Heart right ventricle (tissue), 16 donors: ENCODE results near the gene NR4A3. TPM values are rescaled to one million over a fixed set of nuclear protein-coding genes. Genes with fewer than 3 reads are reported as not detected.

Experiments
- ATAC-seq, 8 donors: fragments of 200-7000 bp; cut with Tn5 transposase; one replicate each; pipeline ENCODE4 v1.9.1; 2020; ENCODE audit warnings: mild to moderate bottlenecking in 8 of 8, moderate library complexity in 8 of 8, moderate number of reproducible peaks in 1 of 8
- DNase-seq, 2 donors: peaks; one replicate each; pipeline ENCODE4 v3.0.0-alpha.2; 2020
- H3K27ac ChIP-seq, 10 donors: fragments of 200-600 bp; sonication (generic) in 2 of 10; one replicate each; pipeline versions ENCODE4 v1.5.0 to v1.8.0; 2020 to 2022; ENCODE audit warnings: mild to moderate bottlenecking in 3 of 10
- H3K27me3 ChIP-seq, 7 donors: fragments of 200-600 bp; one replicate each; pipeline ENCODE4 v1.8.0; 2021 to 2022; ENCODE audit warnings: mild to moderate bottlenecking in 2 of 7
- H3K36me3 ChIP-seq, 9 donors: fragments of 200-600 bp; sonication (generic) in 1 of 9; one replicate each; pipeline versions ENCODE4 v1.5.0 to v1.8.0; 2020 to 2022; ENCODE audit warnings: mild to moderate bottlenecking in 2 of 9
- H3K4me1 ChIP-seq, 9 donors: fragments of 200-600 bp; sonication (generic) in 1 of 9; one replicate each; pipeline versions ENCODE4 v1.5.0 to v1.8.0; 2020 to 2022; ENCODE audit warnings: mild to moderate bottlenecking in 4 of 9
- H3K4me3 ChIP-seq, 10 donors: fragments of 200-600 bp; sonication (generic) in 2 of 10; one replicate each; pipeline versions ENCODE4 v1.5.0 to v1.8.0; 2020 to 2022; ENCODE audit warnings: mild to moderate bottlenecking in 7 of 10, moderate library complexity in 2 of 10
- H3K9me3 ChIP-seq, 11 donors: fragments of 200-600 bp in 10 of 11; sonication (generic) in 2 of 11; one replicate each; pipeline versions ENCODE4 v1.5.0 to v1.8.0; 2013 to 2022; ENCODE audit warnings: mild to moderate bottlenecking in 2 of 11, control low read depth in 1 of 11, moderate library complexity in 1 of 11
- WGBS, 2 donors: extraction: QIAGEN DNeasy Blood & Tissue Kit; methylation state at CpG; one replicate each; pipeline ENCODE4 v1.1.7; 2013; ENCODE audit warnings: inconsistent platforms in 1 of 2; 5-methylcytosine and 5-hydroxymethylcytosine counted together
- intact Hi-C, 10 donors: fragments of 100-400 bp; cut with DNase I; formaldehyde crosslinking; loops; one replicate each; pipeline versions ENCODE4 v1.11.1 to v1.14.2; 2022
- polyA plus RNA-seq, 2 donors: library from polyadenylated mRNA; stranded (reverse); fragments of 200-250 nt; gene quantifications; one replicate each; pipeline ENCODE4 v1.2.3, GENCODE V29; 2013
- total RNA-seq, 10 donors: library from RNA; stranded (reverse); fragmentation: NEBNext Ultra II Directional in 3 of 10; extraction: Animal tissue kit (Norgen Biotek cat#: 25700) in 3 of 10; gene quantifications; one replicate each; pipeline versions ENCODE4 v1.2.1 to v1.2.4, GENCODE V29; 2021 to 2023
- TF ChIP-seq, protein P1 (sequence below), 9 donors: fragments of 200-600 bp; sonication (generic) in 2 of 9; IDR thresholded peaks; one replicate each; pipeline versions ENCODE4 v1.5.0 to v1.8.0; 2021 to 2022; ENCODE audit warnings: antibody characterized with exemption in 9 of 9, mild to moderate bottlenecking in 5 of 9, moderate library complexity in 1 of 9
- donor health status: Arrhythmogenic right ventricular cardiomyopathy.
- donor health status: ischemic (EF 13 %, LVEDD 7.1; RV severe dilation, severe dysfunction).
- donor health status: healthy with polysubstance abuse.
- donor health status: DM: no; HTN: yes; CAD: no.
- donor health status: DM: no; HTN: no; CAD: no.
- donor health status: ischemic (EF 25% LVEDD 6.9; RV normal size, moderate dysfunction).
- donor health status: ischemic (EF 25% LVEDD 5.7; RV mildly dilated, moderate dysfunction).
- donor health status: healthy.
- donor health status: DM: yes; HTN: yes; CAD: no.
- donor health status: Ischemic cardiomyopathy.
- donor health status: ischemic (EF 35%, LVEDD 5.7; RV mildly dilated, moderate dysfunction).
- donor health status: nonischemic (EF 11% LVEDD 7.7; RV severe dilation, severe dysfunction).
- donor health status: DM: yes; HTN: yes; CAD: no.
- donor health status: PGD.
- donor health status: ischemic (EF 29% LVEDD 5.4; RV normal size, mild dysfunction).
- donor health status: nonischemic (EF 23%, LVEDD 6.1; RV moderate dilation, normal function).

Gene NR4A3
- total and polyA plus RNA-seq, 12 donors, result 2.6 to 148 (median 11.6) TPM

DNA sequence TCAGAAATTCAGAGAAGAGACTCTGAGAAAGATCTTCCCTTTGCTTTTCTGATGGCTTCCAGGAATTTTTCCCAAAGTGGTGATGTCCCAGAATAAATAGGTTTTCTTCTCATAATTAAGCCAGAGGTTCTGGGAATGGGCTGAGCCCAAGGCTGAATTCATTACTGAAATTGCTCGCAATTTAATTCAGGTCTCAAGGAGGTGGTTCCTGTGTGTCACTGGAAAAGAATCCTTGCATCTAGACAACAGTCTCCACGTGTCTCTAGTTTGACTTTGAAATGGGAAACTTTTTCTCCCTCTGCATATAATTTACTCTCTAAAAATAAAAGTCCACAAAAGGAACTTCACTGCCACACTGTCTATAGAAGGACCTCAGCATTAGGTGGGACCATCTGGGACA lies 57.0 kb downstream of the NR4A3 start:
- WGBS, 2 donors, result 70 to 86% methylated on average over 2 of the region's 2 CpGs

DNA sequence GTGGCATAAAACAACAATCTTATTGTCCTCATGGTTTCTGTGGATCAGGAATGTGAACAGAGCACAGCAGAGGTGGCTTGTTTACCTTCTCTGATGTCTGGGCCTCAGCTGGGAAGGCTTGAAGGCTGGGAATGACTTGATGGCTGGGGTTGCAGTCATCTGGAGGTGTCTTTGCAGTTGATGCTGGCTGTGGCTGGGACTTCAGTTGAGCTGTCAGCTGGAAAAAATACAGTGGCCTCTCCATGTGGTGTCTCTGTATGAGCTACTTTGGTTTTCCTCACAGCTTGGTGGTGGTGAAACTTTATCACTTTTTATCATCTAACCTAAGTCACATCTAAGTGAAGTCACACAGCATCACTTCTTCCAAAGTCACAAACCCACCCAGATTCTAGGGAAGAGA lies 60.1 kb downstream of the NR4A3 start:
- Histone ChIP-seq H3K9me3 (no peaks in the 10 kb centered on the region), H3K27me3 (no peaks in the 10 kb centered on the region), H3K4me3 (no peak overlapping the region), H3K27ac (no peak overlapping the region), H3K4me1 (no peaks in the 10 kb centered on the region), H3K36me3 (no peaks in the 10 kb centered on the region)
- DNase-seq (no peak), ATAC-seq (no peak)
- intact Hi-C loops, result no loop called here
- TF ChIP-seq, protein P1, sequence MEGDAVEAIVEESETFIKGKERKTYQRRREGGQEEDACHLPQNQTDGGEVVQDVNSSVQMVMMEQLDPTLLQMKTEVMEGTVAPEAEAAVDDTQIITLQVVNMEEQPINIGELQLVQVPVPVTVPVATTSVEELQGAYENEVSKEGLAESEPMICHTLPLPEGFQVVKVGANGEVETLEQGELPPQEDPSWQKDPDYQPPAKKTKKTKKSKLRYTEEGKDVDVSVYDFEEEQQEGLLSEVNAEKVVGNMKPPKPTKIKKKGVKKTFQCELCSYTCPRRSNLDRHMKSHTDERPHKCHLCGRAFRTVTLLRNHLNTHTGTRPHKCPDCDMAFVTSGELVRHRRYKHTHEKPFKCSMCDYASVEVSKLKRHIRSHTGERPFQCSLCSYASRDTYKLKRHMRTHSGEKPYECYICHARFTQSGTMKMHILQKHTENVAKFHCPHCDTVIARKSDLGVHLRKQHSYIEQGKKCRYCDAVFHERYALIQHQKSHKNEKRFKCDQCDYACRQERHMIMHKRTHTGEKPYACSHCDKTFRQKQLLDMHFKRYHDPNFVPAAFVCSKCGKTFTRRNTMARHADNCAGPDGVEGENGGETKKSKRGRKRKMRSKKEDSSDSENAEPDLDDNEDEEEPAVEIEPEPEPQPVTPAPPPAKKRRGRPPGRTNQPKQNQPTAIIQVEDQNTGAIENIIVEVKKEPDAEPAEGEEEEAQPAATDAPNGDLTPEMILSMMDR (IDR thresholded peaks at IDR 0.05), result no peak

More for the DNA sequence above, 57.0 kb downstream of the NR4A3 start:
- no peak overlapping the region for H3K4me3 ChIP-seq
- no peaks in the 10 kb centered on the region for H3K27me3 ChIP-seq
- TF ChIP-seq, protein P1 (IDR thresholded peaks at IDR 0.05), result no peak
- intact Hi-C loops, result no loop called here
- DNase-seq (no peak), ATAC-seq (no peak)
- H3K36me3 ChIP-seq, result no peaks in the 10 kb centered on the region
- no peaks in the 10 kb centered on the region for H3K9me3 ChIP-seq
- H3K4me1 ChIP-seq, result no peaks in the 10 kb centered on the region
- no peak overlapping the region for H3K27ac ChIP-seq

- Histone ChIP-seq H3K27me3 (no peaks in the 10 kb centered on the region), H3K9me3 (no peaks in the 10 kb centered on the region), H3K27ac (no peak overlapping the region), H3K4me3 (no peak overlapping the region), H3K4me1 (no peaks in the 10 kb centered on the region), H3K36me3 (no peaks in the 10 kb centered on the region)
- TF ChIP-seq, protein P1 (IDR thresholded peaks at IDR 0.05), result no peak
- WGBS, 2 donors, result 57 to 67% methylated on average over 1 of the region's 1 CpG
- intact Hi-C loops, result no loop called here
- ATAC-seq, result no peak
- DNase-seq, result no peak
Measured at GRCh38 chr9:99885747-99886146, 64.1 kb downstream of the NR4A3 start.

DNA sequence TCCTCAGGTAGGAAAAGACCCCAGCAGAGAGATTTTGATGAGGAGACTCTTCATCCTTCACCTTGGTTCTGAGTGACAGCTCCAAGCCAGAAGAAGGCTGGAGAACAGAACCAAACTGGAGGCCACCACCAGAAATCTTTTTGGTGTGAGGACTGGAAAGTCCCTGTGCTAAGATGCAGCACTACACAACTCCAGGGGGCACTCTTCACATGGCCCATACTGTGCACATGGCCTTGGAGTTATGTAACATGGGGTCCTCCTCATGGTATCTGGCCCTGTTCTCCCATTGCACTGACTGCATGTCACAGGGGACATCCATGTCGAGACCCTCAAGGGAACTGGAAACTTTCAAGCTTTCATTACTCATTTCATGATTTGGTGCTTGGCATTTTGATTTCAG lies 67.4 kb downstream of the NR4A3 start:
- ATAC-seq, result no peak
- TF ChIP-seq, protein P1 (IDR thresholded peaks at IDR 0.05), result no peak
- no peak for DNase-seq
- H3K36me3 ChIP-seq, result no peaks in the 10 kb centered on the region
- 88 to 93% methylated on average over 1 of the region's 1 CpG for WGBS, 2 donors
- no peak overlapping the region for H3K4me3 ChIP-seq
- intact Hi-C loops, result no loop called here
- H3K27me3 ChIP-seq, result no peaks in the 10 kb centered on the region
- no peaks in the 10 kb centered on the region for H3K9me3 ChIP-seq
- no peaks in the 10 kb centered on the region for H3K4me1 ChIP-seq
- no peak overlapping the region for H3K27ac ChIP-seq

GRCh38 chr9:99894826-99895225 lies 73.1 kb downstream of the NR4A3 start:
- no peak overlapping the region for H3K27ac ChIP-seq
- no peaks in the 10 kb centered on the region for H3K36me3 ChIP-seq
- H3K9me3 ChIP-seq, result no peaks in the 10 kb centered on the region
- no peaks in the 10 kb centered on the region for H3K4me1 ChIP-seq
- no peak overlapping the region for H3K4me3 ChIP-seq
- no peak for DNase-seq
- ATAC-seq, result no peak
- no peaks in the 10 kb centered on the region for H3K27me3 ChIP-seq
- intact Hi-C loops, result no loop called here
- 46 to 48% methylated on average over 2 of the region's 2 CpGs for WGBS, 2 donors
- TF ChIP-seq, protein P1 (IDR thresholded peaks at IDR 0.05), result no peak
